Heart left ventricle (tissue), 13 donors: ENCODE data around the gene MYO5A.

ENCODE experiments used
- POLR2A ChIP-seq, 2 donors: fragments of 450-650 bp; IDR thresholded peaks; one replicate each; pipeline ENCODE4 v1.6.1; 2017; ENCODE audit warnings: antibody characterized with exemption in 2 of 2, mild to moderate bottlenecking in 2 of 2, moderate library complexity in 2 of 2
- TF ChIP-seq, protein P1 (sequence below), 12 donors: fragments of 200-600 bp; sonication (generic) in 4 of 12; IDR thresholded peaks; one replicate each; pipeline versions ENCODE4 v1.5.0 to v1.8.0; 2018 to 2022; ENCODE audit warnings: antibody characterized with exemption in 12 of 12, mild to moderate bottlenecking in 5 of 12
- donor health status: ischemic (EF 13 %, LVEDD 7.1; RV severe dilation, severe dysfunction).
- donor health status: DM: no; HTN: yes; CAD: no.
- donor health status: DM: no; HTN: no; CAD: no.
- donor health status: ischemic (EF 25% LVEDD 6.9; RV normal size, moderate dysfunction).
- donor health status: ischemic (EF 25% LVEDD 5.7; RV mildly dilated, moderate dysfunction).
- donor health status: ischemic (EF 35%, LVEDD 5.7; RV mildly dilated, moderate dysfunction).
- donor health status: nonischemic (EF 11% LVEDD 7.7; RV severe dilation, severe dysfunction).
- donor health status: DM: yes; HTN: yes; CAD: no.
- donor health status: PGD.
- donor health status: ischemic (EF 29% LVEDD 5.4; RV normal size, mild dysfunction).
- donor health status: nonischemic (EF 23%, LVEDD 6.1; RV moderate dilation, normal function).

DNA sequence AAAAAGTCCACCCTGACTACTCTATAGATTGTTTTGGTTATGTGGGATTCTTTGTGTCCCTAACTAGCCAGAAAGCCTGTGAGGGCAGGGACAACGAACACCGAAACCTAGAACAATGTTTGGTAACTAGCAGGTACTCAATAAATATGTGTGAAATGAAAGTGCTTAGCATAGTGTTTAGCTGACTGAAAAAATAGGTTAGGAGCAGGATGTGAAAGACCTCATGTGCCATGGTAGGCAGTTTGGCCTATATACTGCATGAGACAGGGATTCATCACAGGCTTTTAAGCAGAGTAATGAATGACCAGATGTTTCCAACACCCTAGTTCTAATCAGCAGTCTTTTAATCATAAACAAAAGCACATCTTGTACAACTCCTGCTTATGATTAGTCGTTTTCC is 64.2 kb downstream of the MYO5A start:
- TF ChIP-seq, protein P1, sequence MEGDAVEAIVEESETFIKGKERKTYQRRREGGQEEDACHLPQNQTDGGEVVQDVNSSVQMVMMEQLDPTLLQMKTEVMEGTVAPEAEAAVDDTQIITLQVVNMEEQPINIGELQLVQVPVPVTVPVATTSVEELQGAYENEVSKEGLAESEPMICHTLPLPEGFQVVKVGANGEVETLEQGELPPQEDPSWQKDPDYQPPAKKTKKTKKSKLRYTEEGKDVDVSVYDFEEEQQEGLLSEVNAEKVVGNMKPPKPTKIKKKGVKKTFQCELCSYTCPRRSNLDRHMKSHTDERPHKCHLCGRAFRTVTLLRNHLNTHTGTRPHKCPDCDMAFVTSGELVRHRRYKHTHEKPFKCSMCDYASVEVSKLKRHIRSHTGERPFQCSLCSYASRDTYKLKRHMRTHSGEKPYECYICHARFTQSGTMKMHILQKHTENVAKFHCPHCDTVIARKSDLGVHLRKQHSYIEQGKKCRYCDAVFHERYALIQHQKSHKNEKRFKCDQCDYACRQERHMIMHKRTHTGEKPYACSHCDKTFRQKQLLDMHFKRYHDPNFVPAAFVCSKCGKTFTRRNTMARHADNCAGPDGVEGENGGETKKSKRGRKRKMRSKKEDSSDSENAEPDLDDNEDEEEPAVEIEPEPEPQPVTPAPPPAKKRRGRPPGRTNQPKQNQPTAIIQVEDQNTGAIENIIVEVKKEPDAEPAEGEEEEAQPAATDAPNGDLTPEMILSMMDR (IDR thresholded peaks at IDR 0.05) = no peak
- TF ChIP-seq POLR2A (IDR thresholded peaks at IDR 0.05) = no peak
